ENCODE measurements around the gene GPX2. TPM values are rescaled to one million over a fixed set of nuclear protein-coding genes. Genes with fewer than 3 reads are reported as not detected.

Gene GPX2
- total and polyA plus RNA-seq, 2 donors (not counting 3 experiments of a cell fraction or from before 2014, with no cell fraction given), result not detected

- DNase-seq (ENCODE audit: low read depth, low spot score) (no peak), FAIRE-seq (no peak)
- no peak for TF ChIP-seq MYC (IDR thresholded peaks at IDR 0.05; ENCODE audit: low read depth, low read length)
- TF ChIP-seq POLR2AphosphoS5 (IDR thresholded peaks at IDR 0.05; ENCODE audit: insufficient read depth, low read depth, low read length), result no peak
- no peak for TF ChIP-seq JUN (IDR thresholded peaks at IDR 0.05; ENCODE audit: borderline replicate concordance, insufficient read depth, insufficient read length, low read depth)
- no peak for TF ChIP-seq FOS (IDR thresholded peaks at IDR 0.05; ENCODE audit: borderline replicate concordance, insufficient read depth, low read length)
- no peak for TF ChIP-seq GATA2 (IDR thresholded peaks at IDR 0.05; ENCODE audit: insufficient read depth, insufficient read length, low read depth, low read length)
- TF ChIP-seq, protein P1, sequence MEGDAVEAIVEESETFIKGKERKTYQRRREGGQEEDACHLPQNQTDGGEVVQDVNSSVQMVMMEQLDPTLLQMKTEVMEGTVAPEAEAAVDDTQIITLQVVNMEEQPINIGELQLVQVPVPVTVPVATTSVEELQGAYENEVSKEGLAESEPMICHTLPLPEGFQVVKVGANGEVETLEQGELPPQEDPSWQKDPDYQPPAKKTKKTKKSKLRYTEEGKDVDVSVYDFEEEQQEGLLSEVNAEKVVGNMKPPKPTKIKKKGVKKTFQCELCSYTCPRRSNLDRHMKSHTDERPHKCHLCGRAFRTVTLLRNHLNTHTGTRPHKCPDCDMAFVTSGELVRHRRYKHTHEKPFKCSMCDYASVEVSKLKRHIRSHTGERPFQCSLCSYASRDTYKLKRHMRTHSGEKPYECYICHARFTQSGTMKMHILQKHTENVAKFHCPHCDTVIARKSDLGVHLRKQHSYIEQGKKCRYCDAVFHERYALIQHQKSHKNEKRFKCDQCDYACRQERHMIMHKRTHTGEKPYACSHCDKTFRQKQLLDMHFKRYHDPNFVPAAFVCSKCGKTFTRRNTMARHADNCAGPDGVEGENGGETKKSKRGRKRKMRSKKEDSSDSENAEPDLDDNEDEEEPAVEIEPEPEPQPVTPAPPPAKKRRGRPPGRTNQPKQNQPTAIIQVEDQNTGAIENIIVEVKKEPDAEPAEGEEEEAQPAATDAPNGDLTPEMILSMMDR (IDR thresholded peaks at IDR 0.05; ENCODE audit: extremely low read depth in 1 of 2, insufficient read depth in 1 of 2, low read depth in 1 of 2, low read length in 2 of 2), result no peak
- TF ChIP-seq POLR2A (IDR thresholded peaks at IDR 0.05; ENCODE audit: low read depth, low read length), result no peak
- Histone ChIP-seq H3K27me3 (ENCODE audit: control insufficient read depth in 2 of 2, insufficient read depth in 2 of 2, low read length in 2 of 2) (peaks cover 19 to 21% of the 10 kb centered on the region in 2 experiments), H3K79me2 (ENCODE audit: control insufficient read depth, insufficient read depth, low read length) (no peaks in the 10 kb centered on the region), H3K9me1 (replicated peaks; ENCODE audit: control insufficient read depth, extremely low read depth, insufficient read depth, low read length) (no peaks in the 10 kb centered on the region), H3K9me3 (replicated peaks; ENCODE audit: control insufficient read depth, insufficient read depth, low read length) (no peaks in the 10 kb centered on the region), H3K9ac (replicated peaks; ENCODE audit: extremely low read depth, insufficient read depth, low read length) (no peak overlapping the region), H4K20me1 (replicated peaks; ENCODE audit: control insufficient read depth, extremely low read depth, insufficient read depth, low read length) (no peaks in the 10 kb centered on the region), H3K36me3 (ENCODE audit: control insufficient read depth in 2 of 2, extremely low read depth in 1 of 2, insufficient read depth in 2 of 2, low read length in 2 of 2) (no peaks in the 10 kb centered on the region), H3K4me3 (replicated peaks in 1 of 3; ENCODE audit: insufficient read depth in 1 of 3, low read depth in 1 of 3, low read length in 3 of 3) (no peak overlapping the region), H3K27ac (ENCODE audit: insufficient read depth, low read depth, low read length) (no peak overlapping the region), H3K4me2 (ENCODE audit: insufficient read depth, low read length) (no peak overlapping the region), H2AFZ (ENCODE audit: low read depth, low read length) (no peak overlapping the region), H3K4me1 (ENCODE audit: control insufficient read depth, extremely low read depth, insufficient read depth, low read length) (no peaks in the 10 kb centered on the region)
- dilution Hi-C loops (cut with MboI; ENCODE audit: extremely low pct_ligation_motif_present, low sequenced_read_pairs) (no loop called here), intact Hi-C loops (cut with micrococcal nuclease) (no loop called here)
- no TSS peak for BruUV-seq (replicated peaks)
- CTCF ChIA-PET, result interaction anchor here (1.0 to 4.3 kb wide), 4 partner anchors 8 to 120 kb away, joined by 3 to 26 read pairs (median 14); no protein-coding TSS in a partner anchor
- POLR2A ChIA-PET, result no interaction called here
These were observed 42.6 kb downstream of the GPX2 start for GRCh38 chr14:64899958-64900357.
